Mesodermal cell (in vitro differentiated cells): ENCODE measurements around the gene FAM20B.

ENCODE experiments used
- H3K27ac ChIP-seq: 2 replicates; pipeline ENCODE4 v1.7.0; 2013; ENCODE audit warnings: mild to moderate bottlenecking, low read depth, low read length, moderate library complexity; ENCODE audit not compliant: severe bottlenecking
- H3K36me3 ChIP-seq: 2 replicates; pipeline ENCODE4 v1.7.1; 2013; ENCODE audit warnings: mild to moderate bottlenecking, low read length, moderate library complexity; ENCODE audit not compliant: control insufficient read depth, insufficient read depth
- H3K4me1 ChIP-seq: one replicate; pipeline ENCODE4 v1.7.1; 2013; ENCODE audit warnings: mild to moderate bottlenecking, low read length; ENCODE audit not compliant: insufficient read depth, control insufficient read depth, poor library complexity, severe bottlenecking
- H3K4me3 ChIP-seq: 2 replicates; pipeline ENCODE4 v1.7.0; 2013; ENCODE audit warnings: low read length, control low read depth, mild to moderate bottlenecking; ENCODE audit not compliant: insufficient read depth, poor library complexity, severe bottlenecking; ENCODE audit errors: extremely low read depth
- H3K9me3 ChIP-seq: 2 replicates; pipeline ENCODE4 v1.7.1; 2013; ENCODE audit warnings: mild to moderate bottlenecking, low read length, moderate library complexity; ENCODE audit not compliant: control insufficient read depth
- WGBS, 2 experiments: methylation state at CpG; one replicate each; pipeline ENCODE4 v1.1.5; 2013; ENCODE audit warnings: missing lambda C conversion rate in 2 of 2; ENCODE audit not compliant: insufficient coverage in 2 of 2; 5-methylcytosine and 5-hydroxymethylcytosine counted together

The FAM20B gene

GRCh38 chr1:179023946-179024650, 1.6 kb upstream of the FAM20B start:
- H3K36me3 ChIP-seq, result no peaks in the 10 kb centered on the region
- H3K27ac ChIP-seq, result no peak overlapping the region
- WGBS, 2 experiments, result 85 to 88% methylated on average over 10 of the region's 10 CpGs
- H3K9me3 ChIP-seq, result no peaks in the 10 kb centered on the region
- H3K4me3 ChIP-seq, result no peak overlapping the region
- peaks cover 13% of the 10 kb centered on the region for H3K4me1 ChIP-seq

GRCh38 chr1:179025975-179026812, 500 bp downstream of the FAM20B start:
- 0% methylated on average over 86 to 87 of the region's 110 CpGs for WGBS, 2 experiments
- H3K4me3 ChIP-seq, result peak overlapping the region; percentile 77
- H3K4me1 ChIP-seq, result peaks cover 30% of the 10 kb centered on the region
- no peaks in the 10 kb centered on the region for H3K9me3 ChIP-seq
- H3K36me3 ChIP-seq, result no peaks in the 10 kb centered on the region
- peak overlapping the region; percentile 90 for H3K27ac ChIP-seq

- no peaks in the 10 kb centered on the region for H3K9me3 ChIP-seq
- H3K27ac ChIP-seq, result peak overlapping the region; percentile 90
- H3K4me3 ChIP-seq, result peak overlapping the region; percentile 77
- H3K4me1 ChIP-seq, result peaks cover 30% of the 10 kb centered on the region
- H3K36me3 ChIP-seq, result no peaks in the 10 kb centered on the region
- 0 to 36% methylated on average over 3 to 6 of the region's 11 CpGs for WGBS, 2 experiments
Measured at GRCh38 chr1:179026813-179027669, 1.3 kb downstream of the FAM20B start.

GRCh38 chr1:179029321-179029759, 3.6 kb downstream of the FAM20B start:
- peaks cover 36% of the 10 kb centered on the region for H3K4me1 ChIP-seq
- 40 to 44% methylated on average over 2 to 3 of the region's 3 CpGs for WGBS, 2 experiments
- H3K27ac ChIP-seq, result peak overlapping the region; percentile 3
- no peaks in the 10 kb centered on the region for H3K36me3 ChIP-seq
- H3K4me3 ChIP-seq, result no peak overlapping the region
- H3K9me3 ChIP-seq, result no peaks in the 10 kb centered on the region

GRCh38 chr1:179030130-179030529, 4.4 kb downstream of the FAM20B start:
- no peak overlapping the region for H3K27ac ChIP-seq
- no peak overlapping the region for H3K4me3 ChIP-seq
- 86 to 88% methylated on average over 1 to 4 of the region's 5 CpGs for WGBS, 2 experiments
- no peaks in the 10 kb centered on the region for H3K36me3 ChIP-seq
- no peaks in the 10 kb centered on the region for H3K9me3 ChIP-seq
- H3K4me1 ChIP-seq, result peaks cover 33% of the 10 kb centered on the region

GRCh38 chr1:179030683-179031082, 5.0 kb downstream of the FAM20B start:
- Histone ChIP-seq H3K9me3 (no peaks in the 10 kb centered on the region), H3K36me3 (no peaks in the 10 kb centered on the region), H3K4me1 (peaks cover 31% of the 10 kb centered on the region), H3K27ac (no peak overlapping the region), H3K4me3 (no peak overlapping the region)
- WGBS, 2 experiments, result 74 to 79% methylated on average over 2 of the region's 3 CpGs

- no peaks in the 10 kb centered on the region for H3K36me3 ChIP-seq
- H3K4me3 ChIP-seq, result no peak overlapping the region
- peaks cover 31% of the 10 kb centered on the region for H3K4me1 ChIP-seq
- WGBS, 2 experiments, result 86 to 94% methylated on average over 3 of the region's 3 CpGs
- H3K9me3 ChIP-seq, result no peaks in the 10 kb centered on the region
- no peak overlapping the region for H3K27ac ChIP-seq
Measured at GRCh38 chr1:179031284-179031683, 5.6 kb downstream of the FAM20B start.

GRCh38 chr1:179031855-179032513, 6.3 kb downstream of the FAM20B start:
- H3K27ac ChIP-seq, result no peak overlapping the region

GRCh38 chr1:179034720-179035119, 9.0 kb downstream of the FAM20B start:
- no peak overlapping the region for H3K4me3 ChIP-seq
- H3K9me3 ChIP-seq, result no peaks in the 10 kb centered on the region
- no CpG with 5 or more reads among the region's 1 CpG for WGBS, 2 experiments
- H3K36me3 ChIP-seq, result no peaks in the 10 kb centered on the region
- H3K4me1 ChIP-seq, result peaks cover 29% of the 10 kb centered on the region
- no peak overlapping the region for H3K27ac ChIP-seq

More at GRCh38 chr1:179031855-179032513, 6.3 kb downstream of the FAM20B start:
- H3K9me3 ChIP-seq, result no peaks in the 10 kb centered on the region
- peaks cover 31% of the 10 kb centered on the region for H3K4me1 ChIP-seq
- H3K4me3 ChIP-seq, result no peak overlapping the region
- WGBS, 2 experiments, result no CpG with 5 or more reads among the region's 1 CpG
- H3K36me3 ChIP-seq, result no peaks in the 10 kb centered on the region
